HG02884 (cell line): ENCODE measurements around the gene PROM1.

ENCODE experiments used
- ATAC-seq: cut with Tn5 transposase; IDR thresholded peaks from one replicate; pipeline ENCODE4 v1.9.1; 2021; ENCODE audit warnings: mild to moderate bottlenecking, moderate library complexity; ENCODE audit not compliant: unreplicated experiment

Gene PROM1

GRCh38 chr4:16029262-16029661, 54.6 kb downstream of the PROM1 start:
- ATAC-seq: no peak

GRCh38 chr4:16027626-16028025, 56.2 kb downstream of the PROM1 start:
- no peak for ATAC-seq

GRCh38 chr4:16027114-16027513, 56.7 kb downstream of the PROM1 start:
- ATAC-seq: no peak

DNA sequence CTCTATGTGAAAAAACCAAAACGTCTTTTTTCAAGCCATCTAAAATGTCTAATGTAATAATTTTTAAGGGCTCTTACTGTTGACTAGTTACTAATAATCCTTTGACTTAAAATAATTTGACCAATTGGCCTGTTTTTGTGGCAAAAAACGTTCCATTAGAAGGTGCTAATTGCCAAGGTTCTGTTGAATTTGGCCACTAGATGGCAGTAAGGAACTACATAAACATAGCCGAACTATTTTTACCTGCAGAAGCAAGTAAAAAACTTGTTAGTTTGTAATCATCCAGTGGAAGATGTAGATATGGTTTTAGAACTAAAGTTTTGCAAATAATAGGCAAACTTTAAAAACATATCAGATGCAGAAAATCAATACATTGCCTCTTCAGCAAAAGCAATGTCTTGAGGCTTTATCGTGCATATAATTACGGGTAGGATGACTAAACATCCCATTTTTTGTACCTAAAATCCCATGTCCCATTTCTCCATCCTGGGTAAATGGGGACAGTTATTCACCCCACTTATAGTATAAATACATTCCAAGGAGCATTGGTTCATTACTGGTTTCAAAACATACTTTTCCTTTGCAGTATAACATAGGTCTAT, 57.6 kb downstream of the PROM1 start:
- ATAC-seq: no peak

GRCh38 chr4:16025268-16025667, 58.6 kb downstream of the PROM1 start:
- ATAC-seq: no peak

GRCh38 chr4:16023776-16024408, 59.9 kb downstream of the PROM1 start:
- no peak for ATAC-seq

GRCh38 chr4:16021804-16022560, 61.8 kb downstream of the PROM1 start:
- no peak for ATAC-seq

- ATAC-seq: no peak
Measured at GRCh38 chr4:16019649-16020048, 64.2 kb downstream of the PROM1 start.

- no peak for ATAC-seq
Measured at GRCh38 chr4:16018841-16019240, 65.0 kb downstream of the PROM1 start.

DNA sequence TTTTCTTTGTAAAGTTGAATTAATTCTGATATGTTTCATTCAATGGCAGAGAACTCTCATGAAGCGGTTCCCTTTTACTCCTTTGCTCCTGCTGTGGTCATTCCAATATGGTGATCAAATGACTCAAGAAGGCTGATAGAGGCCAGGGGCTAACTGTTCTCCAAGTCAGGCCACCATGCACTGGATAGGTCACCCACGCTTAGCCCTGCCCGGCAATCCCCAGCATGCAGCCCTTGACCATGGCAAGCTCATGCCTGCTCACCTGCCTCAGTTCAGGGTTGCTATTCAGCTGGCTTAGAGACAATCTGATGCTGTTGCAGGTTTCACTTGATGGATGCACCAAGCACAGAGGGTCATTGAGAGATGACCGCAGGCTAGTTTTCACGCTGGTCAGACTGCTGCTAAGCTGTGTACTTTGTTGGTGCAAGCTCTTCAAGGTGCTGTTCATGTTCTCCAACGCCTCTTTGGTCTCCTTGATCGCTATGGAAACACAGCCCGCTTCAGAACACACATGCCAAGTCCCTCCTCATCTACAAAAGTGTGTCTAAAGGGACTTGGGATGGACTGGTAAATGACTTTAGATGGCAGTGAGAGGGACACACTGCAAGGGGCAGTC, 65.7 kb downstream of the PROM1 start:
- ATAC-seq: no peak

DNA sequence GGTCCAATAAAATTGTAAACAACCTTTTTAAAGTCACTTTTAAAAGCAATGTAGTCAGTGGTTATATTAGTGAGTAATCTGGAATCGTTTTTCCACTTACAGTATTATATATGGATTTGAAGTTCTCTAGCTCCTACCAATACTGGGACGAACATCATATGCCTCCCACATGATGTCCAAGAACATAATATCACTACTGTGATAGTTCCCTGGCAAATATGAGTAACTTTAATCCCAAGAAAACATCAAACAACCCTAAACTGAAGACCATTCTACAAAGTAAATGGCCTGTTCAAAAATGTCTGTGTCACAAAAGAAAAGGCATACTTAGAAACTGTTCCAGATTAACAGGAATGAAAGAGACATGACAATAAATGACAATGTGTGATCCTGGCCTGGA, 67.3 kb downstream of the PROM1 start:
- ATAC-seq: no peak

DNA sequence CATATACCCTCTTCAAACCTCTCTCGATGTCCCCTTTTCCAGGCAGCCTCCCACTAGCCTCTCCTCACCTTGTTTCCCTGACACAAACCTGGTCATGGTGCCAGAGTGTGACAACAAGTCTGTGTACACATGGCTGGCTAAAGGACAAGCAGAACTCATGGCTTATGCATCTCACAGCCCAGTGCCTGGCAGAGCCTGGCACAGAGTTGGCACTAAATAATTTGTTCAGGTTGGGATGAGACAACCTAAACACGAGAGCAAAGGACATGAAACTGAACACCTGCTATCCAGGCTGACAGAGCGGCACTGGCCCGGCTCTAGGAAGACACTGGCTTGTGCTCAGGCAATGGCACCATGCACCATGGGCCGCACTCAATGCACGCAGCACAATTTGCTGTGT, 72.7 kb downstream of the PROM1 start:
- no peak for ATAC-seq

- no peak for ATAC-seq
Measured at GRCh38 chr4:16009153-16009552, 74.7 kb downstream of the PROM1 start.

- ATAC-seq: no peak
Measured at GRCh38 chr4:16007471-16008095, 76.2 kb downstream of the PROM1 start.

DNA sequence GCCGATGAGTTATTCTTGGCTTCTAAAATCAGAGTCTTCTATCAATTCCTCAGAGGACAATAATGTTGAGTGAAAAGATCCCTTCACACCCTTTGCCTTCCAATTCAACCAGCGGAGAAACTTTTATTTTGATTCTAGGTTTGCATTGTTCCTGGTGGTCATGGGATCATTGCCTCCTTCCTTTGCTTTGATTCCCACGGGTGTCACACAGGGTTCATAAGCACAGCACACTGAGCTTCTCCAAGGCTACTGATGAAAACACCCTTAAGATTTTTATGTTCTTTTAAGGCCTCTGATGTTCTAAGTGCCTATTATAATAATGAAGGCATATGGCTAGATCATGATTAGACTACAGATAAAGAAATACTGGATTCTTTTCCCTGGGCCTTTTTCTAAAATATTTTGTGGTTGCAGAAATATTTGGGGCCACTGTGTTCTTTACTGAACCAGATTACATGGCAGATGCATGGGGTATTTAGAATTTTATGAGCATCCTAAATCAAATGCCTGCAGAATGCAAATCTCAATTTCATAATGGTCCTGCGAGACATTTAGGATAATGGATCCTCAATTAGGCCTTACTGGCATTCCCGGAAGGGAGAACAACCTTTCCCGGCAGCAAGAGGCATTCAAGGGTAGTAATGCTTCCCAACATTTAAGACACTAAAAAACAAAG, 76.9 kb downstream of the PROM1 start:
- no peak for ATAC-seq

- ATAC-seq: no peak
Measured at GRCh38 chr4:16005676-16006075, 78.1 kb downstream of the PROM1 start.

GRCh38 chr4:16001484-16001858, 82.4 kb downstream of the PROM1 start:
- peak; percentile 98 for ATAC-seq

DNA sequence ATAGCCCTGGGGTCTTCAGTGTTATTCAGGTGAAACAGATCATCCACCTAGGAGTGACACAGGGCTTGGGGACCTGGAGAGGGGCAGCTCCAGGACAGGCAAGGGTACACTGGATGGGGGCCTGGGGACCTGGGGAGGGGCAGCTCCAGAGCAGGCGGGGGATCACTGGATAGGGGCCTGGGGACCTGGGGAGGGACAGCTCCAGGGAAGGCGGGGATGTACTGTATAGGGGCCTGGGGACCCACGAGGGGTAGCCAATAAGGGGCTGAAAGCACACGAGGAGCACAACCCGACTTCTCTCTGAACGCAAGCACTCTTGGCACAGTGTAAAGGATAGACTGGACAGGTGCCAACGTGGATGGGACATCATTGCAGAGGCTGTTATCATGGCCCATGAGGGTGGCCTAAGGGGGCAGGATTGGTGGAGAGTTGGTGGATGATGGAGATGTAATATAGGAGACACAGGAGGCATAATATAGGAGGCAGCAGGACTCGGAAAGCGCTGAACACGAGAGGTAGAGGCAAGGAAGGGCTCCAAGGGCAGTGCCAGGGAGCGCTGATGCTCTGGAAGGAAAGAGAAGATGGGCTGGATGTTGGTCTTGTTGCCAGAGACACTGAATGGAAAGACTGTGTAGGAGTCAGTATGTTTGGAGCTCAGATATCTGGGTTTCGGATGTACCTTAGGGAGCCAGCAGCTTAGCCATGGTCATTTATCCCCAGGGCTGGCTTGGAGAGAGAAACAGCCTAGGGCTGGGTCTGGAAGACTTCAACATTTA, 82.9 kb downstream of the PROM1 start:
- no peak for ATAC-seq

GRCh38 chr4:15996773-15997172, 87.0 kb downstream of the PROM1 start:
- ATAC-seq: no peak

DNA sequence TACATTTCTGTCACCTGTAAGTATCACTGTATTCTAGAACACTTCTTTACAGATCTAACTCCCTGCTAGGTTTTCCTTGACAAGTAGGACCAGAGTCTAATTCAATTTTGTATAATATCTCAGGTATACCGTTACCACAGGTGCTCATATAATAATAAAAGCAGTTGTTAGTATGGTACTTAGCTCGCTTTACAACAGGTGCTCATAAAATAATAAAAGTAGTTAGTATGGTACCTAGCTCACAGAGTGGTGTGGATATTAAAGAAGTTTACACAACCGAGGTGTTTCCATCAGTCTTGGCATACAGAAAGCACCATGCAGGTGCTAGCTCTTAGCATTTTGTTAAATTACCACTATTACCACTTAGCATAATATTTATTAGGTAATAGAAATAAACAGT, 88.0 kb downstream of the PROM1 start:
- ATAC-seq: no peak
